SK-N-SH treated with all-trans-retinoic acid at 6 μM for 48 hours (cell line): ENCODE results near the gene CFAP61.

Source experiments
- ARNTL ChIP-seq: fragments of 450-650 bp; formaldehyde crosslinking; IDR thresholded peaks from 2 replicates; pipeline ENCODE4 v1.5.0; 2020; ENCODE audit warnings: low read depth, mild to moderate bottlenecking, moderate library complexity, borderline replicate concordance
- CSDC2 ChIP-seq: fragments of 250-450 bp; sonication (Bioruptor Pico); IDR thresholded peaks from 2 replicates; pipeline ENCODE4 v1.5.0; 2020; ENCODE audit warnings: mild to moderate bottlenecking, moderate library complexity
- GLIS3 ChIP-seq: fragments of 250-450 bp; sonication (Bioruptor Pico); IDR thresholded peaks from 2 replicates; pipeline ENCODE4 v1.5.0; 2020; ENCODE audit warnings: mild to moderate bottlenecking, moderate library complexity
- ISL1 ChIP-seq: fragments of 250-450 bp; sonication (Bioruptor Pico); IDR thresholded peaks from 2 replicates; pipeline ENCODE4 v2.1.2; 2022; ENCODE audit warnings: mild to moderate bottlenecking, moderate library complexity
- OSR1 ChIP-seq: fragments of 250-450 bp; sonication (Bioruptor Pico); IDR thresholded peaks from 2 replicates; pipeline ENCODE4 v1.8.0; 2022; ENCODE audit warnings: moderate library complexity, mild to moderate bottlenecking, inconsistent platforms
- RARB ChIP-seq: fragments of 250-450 bp; sonication (Bioruptor Pico); IDR thresholded peaks from 2 replicates; pipeline ENCODE4 v1.8.0; 2021; ENCODE audit warnings: mild to moderate bottlenecking, moderate library complexity
- TCF4 ChIP-seq: fragments of 250-450 bp; sonication (Bioruptor Pico); IDR thresholded peaks from 2 replicates; pipeline ENCODE4 v1.8.0; 2021; ENCODE audit warnings: mild to moderate bottlenecking, moderate library complexity, borderline replicate concordance
- ZC3H10 ChIP-seq: fragments of 250-450 bp; sonication (Bioruptor Pico); IDR thresholded peaks from 2 replicates; pipeline ENCODE4 v1.5.1; 2021; ENCODE audit warnings: mild to moderate bottlenecking, moderate library complexity
- ZNF70 ChIP-seq: fragments of 450-650 bp; formaldehyde crosslinking; IDR thresholded peaks from 2 replicates; pipeline ENCODE4 v1.5.0; 2020; ENCODE audit warnings: mild to moderate bottlenecking, moderate library complexity
- ZNF8 ChIP-seq: fragments of 450-650 bp; formaldehyde crosslinking; IDR thresholded peaks from 2 replicates; pipeline ENCODE4 v1.5.0; 2020; ENCODE audit warnings: mild to moderate bottlenecking, moderate library complexity
- TF ChIP-seq, protein P1 (sequence below): fragments of 250-450 bp; sonication (Bioruptor Pico); IDR thresholded peaks from 2 replicates; pipeline ENCODE4 v1.5.0; 2020; ENCODE audit warnings: mild to moderate bottlenecking, moderate library complexity
- TF ChIP-seq, protein P2 (sequence below): fragments of 250-450 bp; sonication (Bioruptor Pico); IDR thresholded peaks from 2 replicates; pipeline ENCODE4 v1.5.1; 2020; ENCODE audit warnings: low read depth, mild to moderate bottlenecking, moderate library complexity
- TF ChIP-seq, protein P3 (sequence below): fragments of 250-450 bp; sonication (Bioruptor Pico); IDR thresholded peaks from 2 replicates; pipeline ENCODE4 v1.8.0; 2021; ENCODE audit warnings: low read depth, mild to moderate bottlenecking, moderate library complexity, borderline replicate concordance

DNA sequence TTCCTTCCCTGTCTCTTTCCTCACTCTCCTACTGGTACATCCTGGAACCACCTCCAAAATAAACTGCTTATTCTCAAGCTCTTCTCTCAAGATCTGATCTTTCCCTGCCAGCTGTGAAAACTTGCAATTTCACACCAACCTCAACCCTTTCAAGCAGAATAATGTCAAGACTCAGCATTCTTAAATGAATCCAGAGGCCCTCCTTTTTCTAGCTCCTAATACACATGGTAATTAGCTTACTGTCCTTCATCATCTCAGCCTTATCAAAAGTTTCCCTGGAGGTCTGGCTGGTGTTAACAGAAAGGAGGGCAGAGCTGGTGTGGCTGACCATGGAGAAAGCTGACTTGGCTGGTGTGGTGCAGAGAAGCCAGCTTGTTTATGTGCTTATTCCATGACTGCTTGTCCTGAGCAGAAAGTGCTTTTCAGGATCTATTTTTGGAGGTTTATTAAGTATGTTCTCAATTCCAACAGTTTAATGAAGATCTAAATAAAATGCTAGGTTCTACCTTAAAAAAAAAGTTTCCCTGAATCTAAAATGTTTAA is 50.5 kb downstream of the CFAP61 start:
- TF ChIP-seq RARB (CRISPR knock-in tag) (no peak), ZNF70 (CRISPR knock-in tag) (no peak), ARNTL (CRISPR knock-in tag) (no peak), OSR1 (no peak), ISL1 (CRISPR knock-in tag) (no peak), ZC3H10 (CRISPR knock-in tag) (no peak), GLIS3 (CRISPR knock-in tag) (no peak), ZNF8 (CRISPR knock-in tag) (no peak), CSDC2 (no peak), TCF4 (no peak)
- TF ChIP-seq, protein P1, sequence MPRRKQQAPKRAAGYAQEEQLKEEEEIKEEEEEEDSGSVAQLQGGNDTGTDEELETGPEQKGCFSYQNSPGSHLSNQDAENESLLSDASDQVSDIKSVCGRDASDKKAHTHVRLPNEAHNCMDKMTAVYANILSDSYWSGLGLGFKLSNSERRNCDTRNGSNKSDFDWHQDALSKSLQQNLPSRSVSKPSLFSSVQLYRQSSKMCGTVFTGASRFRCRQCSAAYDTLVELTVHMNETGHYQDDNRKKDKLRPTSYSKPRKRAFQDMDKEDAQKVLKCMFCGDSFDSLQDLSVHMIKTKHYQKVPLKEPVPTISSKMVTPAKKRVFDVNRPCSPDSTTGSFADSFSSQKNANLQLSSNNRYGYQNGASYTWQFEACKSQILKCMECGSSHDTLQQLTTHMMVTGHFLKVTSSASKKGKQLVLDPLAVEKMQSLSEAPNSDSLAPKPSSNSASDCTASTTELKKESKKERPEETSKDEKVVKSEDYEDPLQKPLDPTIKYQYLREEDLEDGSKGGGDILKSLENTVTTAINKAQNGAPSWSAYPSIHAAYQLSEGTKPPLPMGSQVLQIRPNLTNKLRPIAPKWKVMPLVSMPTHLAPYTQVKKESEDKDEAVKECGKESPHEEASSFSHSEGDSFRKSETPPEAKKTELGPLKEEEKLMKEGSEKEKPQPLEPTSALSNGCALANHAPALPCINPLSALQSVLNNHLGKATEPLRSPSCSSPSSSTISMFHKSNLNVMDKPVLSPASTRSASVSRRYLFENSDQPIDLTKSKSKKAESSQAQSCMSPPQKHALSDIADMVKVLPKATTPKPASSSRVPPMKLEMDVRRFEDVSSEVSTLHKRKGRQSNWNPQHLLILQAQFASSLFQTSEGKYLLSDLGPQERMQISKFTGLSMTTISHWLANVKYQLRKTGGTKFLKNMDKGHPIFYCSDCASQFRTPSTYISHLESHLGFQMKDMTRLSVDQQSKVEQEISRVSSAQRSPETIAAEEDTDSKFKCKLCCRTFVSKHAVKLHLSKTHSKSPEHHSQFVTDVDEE (CRISPR knock-in tag): no peak
- TF ChIP-seq, protein P2, sequence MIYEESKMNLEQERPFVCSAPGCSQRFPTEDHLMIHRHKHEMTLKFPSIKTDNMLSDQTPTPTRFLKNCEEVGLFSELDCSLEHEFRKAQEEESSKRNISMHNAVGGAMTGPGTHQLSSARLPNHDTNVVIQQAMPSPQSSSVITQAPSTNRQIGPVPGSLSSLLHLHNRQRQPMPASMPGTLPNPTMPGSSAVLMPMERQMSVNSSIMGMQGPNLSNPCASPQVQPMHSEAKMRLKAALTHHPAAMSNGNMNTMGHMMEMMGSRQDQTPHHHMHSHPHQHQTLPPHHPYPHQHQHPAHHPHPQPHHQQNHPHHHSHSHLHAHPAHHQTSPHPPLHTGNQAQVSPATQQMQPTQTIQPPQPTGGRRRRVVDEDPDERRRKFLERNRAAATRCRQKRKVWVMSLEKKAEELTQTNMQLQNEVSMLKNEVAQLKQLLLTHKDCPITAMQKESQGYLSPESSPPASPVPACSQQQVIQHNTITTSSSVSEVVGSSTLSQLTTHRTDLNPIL (CRISPR knock-in tag): no peak
- TF ChIP-seq, protein P3, sequence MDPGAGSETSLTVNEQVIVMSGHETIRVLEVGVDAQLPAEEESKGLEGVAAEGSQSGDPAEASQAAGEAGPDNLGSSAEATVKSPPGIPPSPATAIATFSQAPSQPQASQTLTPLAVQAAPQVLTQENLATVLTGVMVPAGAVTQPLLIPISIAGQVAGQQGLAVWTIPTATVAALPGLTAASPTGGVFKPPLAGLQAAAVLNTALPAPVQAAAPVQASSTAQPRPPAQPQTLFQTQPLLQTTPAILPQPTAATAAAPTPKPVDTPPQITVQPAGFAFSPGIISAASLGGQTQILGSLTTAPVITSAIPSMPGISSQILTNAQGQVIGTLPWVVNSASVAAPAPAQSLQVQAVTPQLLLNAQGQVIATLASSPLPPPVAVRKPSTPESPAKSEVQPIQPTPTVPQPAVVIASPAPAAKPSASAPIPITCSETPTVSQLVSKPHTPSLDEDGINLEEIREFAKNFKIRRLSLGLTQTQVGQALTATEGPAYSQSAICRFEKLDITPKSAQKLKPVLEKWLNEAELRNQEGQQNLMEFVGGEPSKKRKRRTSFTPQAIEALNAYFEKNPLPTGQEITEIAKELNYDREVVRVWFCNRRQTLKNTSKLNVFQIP: no peak
